ENCODE data around the gene CFLAR. TPM values are rescaled to one million over a fixed set of nuclear protein-coding genes. Genes with fewer than 3 reads are reported as not detected.
A peak's percentile ranks its signal among the peaks of the same experiment; 100 is the strongest.

The CFLAR gene
- total and polyA plus RNA-seq, 9 of the 15 experiments (the other 6 are each of a cell fraction or from before 2014, with no cell fraction given): 27.5 to 102 (median 54.0) TPM

- WGBS (ENCODE audit: insufficient coverage, low coverage, missing lambda C conversion rate): 93% methylated on average over 16 of the region's 28 CpGs
- Histone ChIP-seq H3K4me1 (replicated peaks in 1 of 2; ENCODE audit: control insufficient read depth in 2 of 2, insufficient read depth in 2 of 2, low read length in 2 of 2) (peaks cover 0 to 4% of the 10 kb centered on the region in 2 experiments; a peak in 3 of 5 replicates), H3K9me3 (replicated peaks; ENCODE audit: control insufficient read depth, insufficient read depth, low read depth, low read length) (no peaks in the 10 kb centered on the region), H3K4me2 (ENCODE audit: insufficient read depth, low read length) (no peak overlapping the region), H3K9me1 (ENCODE audit: control insufficient read depth, insufficient read depth, low read length) (no peaks in the 10 kb centered on the region), H3K4me3 (no peak overlapping the region), H3K27me3 (ENCODE audit: control insufficient read depth in 2 of 2, insufficient read depth in 2 of 2, low read length in 2 of 2) (no peaks in the 10 kb centered on the region), H3K9ac (ENCODE audit: insufficient read depth in 1 of 2, low read depth in 2 of 2, low read length in 2 of 2) (no peak overlapping the region), H4K20me1 (replicated peaks; ENCODE audit: control insufficient read depth, insufficient read depth, low read length) (no peaks in the 10 kb centered on the region), H3K36me3 (ENCODE audit: control insufficient read depth, insufficient read depth, low read length) (peaks cover 72% of the 10 kb centered on the region), H2AFZ (ENCODE audit: low read depth, low read length) (no peak overlapping the region), H3K79me2 (ENCODE audit: control insufficient read depth, insufficient read depth, low read length) (peaks cover 22% of the 10 kb centered on the region), H3K27ac (ENCODE audit: extremely low read depth, low read depth, low read length) (no peak overlapping the region)
- in situ Hi-C loops (cut with MboI): no loop called here
- POLR2A ChIA-PET: interaction anchor here (0.5 to 2.6 kb wide), 3 partner anchors 7 to 171 kb away, joined by 3 to 15 read pairs (median 4); no protein-coding TSS in a partner anchor
- TF ChIP-seq RAD21 (CRISPR knock-in tag; conservative IDR thresholded peaks at IDR 0.05 in 1 of 2, IDR thresholded peaks at IDR 0.05 in 1 of 2): no peak
- peak; percentile 16; the same call in 1 of the 2 replicates for TF ChIP-seq POLR2G (IDR thresholded peaks at IDR 0.05; ENCODE audit: low read depth, low read length)
- intact Hi-C loops (cut with micrococcal nuclease): no loop called here
- ATAC-seq (no peak), DNase-seq (ENCODE audit: extremely low read depth in 1 of 4, low spot score in 3 of 4) (no peak), FAIRE-seq (no peak)
- BruUV-seq (replicated peaks): no TSS peak
- CTCF ChIA-PET (ENCODE audit: low intra/inter-chr PET ratio): no interaction called here
These were observed 21.8 kb downstream of the CFLAR start for GRCh38 chr2:201137505-201138400.

DNA sequence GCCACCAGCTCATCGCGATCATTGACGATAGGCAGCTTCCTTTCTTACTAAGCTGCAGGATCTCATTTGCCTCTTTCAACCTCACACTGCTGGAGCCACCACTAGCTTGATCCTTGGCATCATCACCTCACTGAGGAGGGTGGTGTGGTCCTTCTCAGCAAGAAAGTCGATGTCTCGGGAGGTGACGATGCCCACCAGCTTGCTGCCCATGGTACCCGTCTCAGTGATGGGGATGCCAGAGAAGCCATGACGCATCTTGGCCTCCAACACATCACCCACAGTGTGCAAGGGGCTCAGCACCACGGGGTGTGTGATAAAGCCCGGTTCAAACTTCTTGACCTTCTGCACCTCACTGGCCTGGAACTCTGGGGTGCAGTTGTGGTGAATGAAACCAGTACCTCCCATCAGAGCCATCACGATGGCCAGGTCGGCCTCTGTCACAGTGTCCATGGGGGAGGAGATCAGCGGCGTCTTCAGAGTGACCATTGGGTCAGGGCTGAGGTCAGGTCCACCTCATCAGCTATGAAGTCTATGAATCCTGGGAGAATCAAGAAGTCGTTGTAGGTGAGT, 22.5 kb downstream of the CFLAR start:
- Histone ChIP-seq H3K9me1 (ENCODE audit: control insufficient read depth, insufficient read depth, low read length) (no peaks in the 10 kb centered on the region), H3K27me3 (ENCODE audit: control insufficient read depth in 2 of 2, insufficient read depth in 2 of 2, low read length in 2 of 2) (no peaks in the 10 kb centered on the region), H3K27ac (ENCODE audit: extremely low read depth, low read depth, low read length) (no peak overlapping the region), H3K9ac (ENCODE audit: insufficient read depth in 1 of 2, low read depth in 2 of 2, low read length in 2 of 2) (no peak overlapping the region), H3K9me3 (replicated peaks; ENCODE audit: control insufficient read depth, insufficient read depth, low read depth, low read length) (no peaks in the 10 kb centered on the region), H3K36me3 (ENCODE audit: control insufficient read depth, insufficient read depth, low read length) (peaks cover 70% of the 10 kb centered on the region), H4K20me1 (replicated peaks; ENCODE audit: control insufficient read depth, insufficient read depth, low read length) (no peaks in the 10 kb centered on the region), H3K4me1 (replicated peaks in 1 of 2; ENCODE audit: control insufficient read depth in 2 of 2, insufficient read depth in 2 of 2, low read length in 2 of 2) (no peaks in the 10 kb centered on the region; a peak in 1 of 5 replicates), H3K4me2 (ENCODE audit: insufficient read depth, low read length) (no peak overlapping the region), H2AFZ (ENCODE audit: low read depth, low read length) (no peak overlapping the region), H3K79me2 (ENCODE audit: control insufficient read depth, insufficient read depth, low read length) (peaks cover 15% of the 10 kb centered on the region; the same call in 2 of the 3 replicates), H3K4me3 (no peak overlapping the region)
- ATAC-seq (no peak), DNase-seq (ENCODE audit: extremely low read depth in 1 of 4, low spot score in 3 of 4) (no peak), FAIRE-seq (no peak)
- ChIA-PET POLR2A (interaction anchor here (1.1 kb wide), 1 partner anchor 8 kb away, joined by 4 read pairs; no protein-coding TSS in a partner anchor), CTCF (ENCODE audit: low intra/inter-chr PET ratio) (no interaction called here)
- BruUV-seq (replicated peaks): no TSS peak
- in situ Hi-C loops (cut with MboI) (no loop called here), intact Hi-C loops (cut with micrococcal nuclease) (no loop called here)
- WGBS (ENCODE audit: insufficient coverage, low coverage, missing lambda C conversion rate): 95% methylated on average over 10 of the region's 15 CpGs
- no peak for TF ChIP-seq PYGO2 (tag; IDR thresholded peaks at IDR 0.05)
- TF ChIP-seq KAT8 (IDR thresholded peaks at IDR 0.05; ENCODE audit: low read depth): no peak
- TF ChIP-seq TGIF2 (CRISPR knock-in tag; IDR thresholded peaks at IDR 0.05): no peak
- TF ChIP-seq PHF20 (IDR thresholded peaks at IDR 0.05; ENCODE audit: partially characterized antibody): no peak
- TF ChIP-seq ZNF174 (CRISPR knock-in tag; IDR thresholded peaks at IDR 0.05): no peak
- TF ChIP-seq ZNF175 (CRISPR knock-in tag; IDR thresholded peaks at IDR 0.05; ENCODE audit: low read depth): no peak
- no peak for TF ChIP-seq HDAC1 (IDR thresholded peaks at IDR 0.05)
- TF ChIP-seq RFX5 (IDR thresholded peaks at IDR 0.05; ENCODE audit: low read depth, low read length): no peak
- TF ChIP-seq ESRRB (CRISPR knock-in tag; IDR thresholded peaks at IDR 0.05; ENCODE audit: borderline replicate concordance): no peak

Data from K562 (cell line).